A549 (cell line): Measurements from ENCODE around the gene MARCO.

ENCODE experiments used
- BHLHE40 ChIP-seq: IDR thresholded peaks from 2 replicates; pipeline ENCODE4 v1.6.1; 2012; ENCODE audit warnings: low read depth, low read length, inconsistent platforms
- CBX8 ChIP-seq: fragments of 200-600 bp; sonication (generic); IDR thresholded peaks from 2 replicates; pipeline ENCODE4 v1.6.1; 2016
- EP300 ChIP-seq, 2 experiments: fragments of >200 bp; sonication (Bioruptor Twin); formaldehyde crosslinking; IDR thresholded peaks; 2 replicates in 1 of 2; 3 replicates in 1 of 2; pipeline ENCODE4 v1.6.1; 2016 to 2017
- FOXS1 ChIP-seq: fragments of 250-450 bp; sonication (Bioruptor Pico); IDR thresholded peaks from 2 replicates; pipeline ENCODE4 v1.5.0; 2020; ENCODE audit warnings: mild to moderate bottlenecking, moderate library complexity
- MAX ChIP-seq: IDR thresholded peaks from 2 replicates; pipeline ENCODE4 v1.6.1; 2012
- MYC ChIP-seq: IDR thresholded peaks from 2 replicates; pipeline ENCODE4 v1.6.1; 2012; ENCODE audit warnings: mild to moderate bottlenecking, inconsistent platforms, low read length, improper control_type of control experiment, borderline replicate concordance
- PHF8 ChIP-seq: fragments of 200-600 bp; sonication (generic); IDR thresholded peaks from 2 replicates; pipeline ENCODE4 v1.6.1; 2016; ENCODE audit warnings: low read depth, mild to moderate bottlenecking, antibody characterized with exemption, moderate library complexity, borderline replicate concordance
- POLR2A ChIP-seq: IDR thresholded peaks from 2 replicates; pipeline ENCODE4 v1.6.1; 2012; ENCODE audit warnings: mild to moderate bottlenecking, low read length
- RARB ChIP-seq: fragments of 250-450 bp; sonication (Bioruptor Pico); IDR thresholded peaks from 2 replicates; pipeline ENCODE4 v1.8.0; 2021; ENCODE audit warnings: mild to moderate bottlenecking, moderate library complexity
- RFX5 ChIP-seq: fragments of 450-650 bp; IDR thresholded peaks from 2 replicates; pipeline ENCODE4 v1.7.1; 2014; ENCODE audit warnings: antibody characterized with exemption, mild to moderate bottlenecking, moderate library complexity
- SMC3 ChIP-seq: fragments of >200 bp; sonication (Bioruptor Twin); formaldehyde crosslinking; IDR thresholded peaks from 3 replicates; pipeline ENCODE4 v1.6.1; 2018; ENCODE audit warnings: inconsistent platforms
- TF ChIP-seq, protein P1 (sequence below): fragments of >200 bp; sonication (Bioruptor Twin); formaldehyde crosslinking; IDR thresholded peaks from 3 replicates; pipeline ENCODE4 v1.5.1; 2016

- no peak for TF ChIP-seq SMC3
- TF ChIP-seq PHF8: no peak
- no peak for TF ChIP-seq BHLHE40
- TF ChIP-seq, protein P1, sequence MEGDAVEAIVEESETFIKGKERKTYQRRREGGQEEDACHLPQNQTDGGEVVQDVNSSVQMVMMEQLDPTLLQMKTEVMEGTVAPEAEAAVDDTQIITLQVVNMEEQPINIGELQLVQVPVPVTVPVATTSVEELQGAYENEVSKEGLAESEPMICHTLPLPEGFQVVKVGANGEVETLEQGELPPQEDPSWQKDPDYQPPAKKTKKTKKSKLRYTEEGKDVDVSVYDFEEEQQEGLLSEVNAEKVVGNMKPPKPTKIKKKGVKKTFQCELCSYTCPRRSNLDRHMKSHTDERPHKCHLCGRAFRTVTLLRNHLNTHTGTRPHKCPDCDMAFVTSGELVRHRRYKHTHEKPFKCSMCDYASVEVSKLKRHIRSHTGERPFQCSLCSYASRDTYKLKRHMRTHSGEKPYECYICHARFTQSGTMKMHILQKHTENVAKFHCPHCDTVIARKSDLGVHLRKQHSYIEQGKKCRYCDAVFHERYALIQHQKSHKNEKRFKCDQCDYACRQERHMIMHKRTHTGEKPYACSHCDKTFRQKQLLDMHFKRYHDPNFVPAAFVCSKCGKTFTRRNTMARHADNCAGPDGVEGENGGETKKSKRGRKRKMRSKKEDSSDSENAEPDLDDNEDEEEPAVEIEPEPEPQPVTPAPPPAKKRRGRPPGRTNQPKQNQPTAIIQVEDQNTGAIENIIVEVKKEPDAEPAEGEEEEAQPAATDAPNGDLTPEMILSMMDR: no peak
- no peak for TF ChIP-seq FOXS1
- TF ChIP-seq MAX: no peak
- TF ChIP-seq POLR2A: no peak
- no peak for TF ChIP-seq MYC
- TF ChIP-seq RARB: no peak
- no peak for TF ChIP-seq RFX5
- TF ChIP-seq CBX8: no peak
- TF ChIP-seq EP300 (IDR thresholded peaks at IDR 0.05): no peak
Measured at GRCh38 chr2:118992740-118993391, 50.9 kb downstream of the MARCO start.
